ENCODE data around the gene ADAM12.

DNA sequence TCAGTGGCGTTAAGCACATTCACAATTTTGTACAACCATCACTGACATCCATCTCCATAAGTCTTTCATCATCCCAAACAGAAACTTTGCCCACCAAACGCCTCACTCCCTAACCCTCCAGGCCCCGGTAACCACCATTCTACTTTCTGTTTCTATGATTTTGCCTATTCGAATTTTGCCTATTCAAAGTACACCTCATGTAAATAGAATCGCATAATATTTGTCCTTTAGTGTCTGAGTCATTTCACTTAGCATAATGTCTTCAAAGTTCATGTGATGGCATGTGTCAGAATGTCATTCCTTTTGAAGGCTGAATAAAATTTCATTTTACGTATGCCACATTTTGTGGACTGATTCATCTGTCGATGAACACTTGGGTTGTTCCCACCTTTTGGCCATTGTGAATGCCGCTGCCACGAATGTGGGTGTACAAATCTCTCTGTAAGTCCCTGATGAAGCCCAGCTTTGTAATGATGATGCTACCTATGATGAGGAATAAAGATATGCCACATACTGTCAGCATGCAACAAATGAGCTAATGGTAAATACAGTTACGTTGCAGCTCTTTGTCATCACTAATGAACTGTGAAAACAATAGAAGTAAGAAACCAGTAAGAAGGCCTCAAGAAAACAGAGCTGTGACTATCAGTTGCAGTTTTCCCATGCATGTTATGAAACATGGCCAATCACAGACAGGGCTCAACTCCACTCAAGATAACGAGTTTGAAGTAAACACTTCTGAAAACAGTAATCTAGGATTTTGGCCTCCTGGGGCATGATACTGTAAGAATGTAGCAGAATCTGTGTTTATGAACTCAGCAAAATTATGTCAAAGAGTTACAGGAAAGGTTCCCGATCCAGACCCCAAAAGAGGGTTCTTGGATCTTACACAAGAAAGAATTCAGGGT, 120.0 kb downstream of the ADAM12 start:
- TF ChIP-seq PPARA (CRISPR knock-in tag; IDR thresholded peaks at IDR 0.05; ENCODE audit: borderline replicate concordance) (no peak), ZNF8 (CRISPR knock-in tag; IDR thresholded peaks at IDR 0.05) (no peak), ARNTL (CRISPR knock-in tag; IDR thresholded peaks at IDR 0.05; ENCODE audit: borderline replicate concordance, low read depth) (no peak), TSHZ2 (CRISPR knock-in tag; IDR thresholded peaks at IDR 0.05) (no peak), CREB5 (CRISPR knock-in tag; IDR thresholded peaks at IDR 0.05; ENCODE audit: low read depth) (no peak), ESRRG (CRISPR knock-in tag; IDR thresholded peaks at IDR 0.05) (no peak), GLIS3 (CRISPR knock-in tag; IDR thresholded peaks at IDR 0.05) (no peak), SNAI2 (CRISPR knock-in tag; IDR thresholded peaks at IDR 0.05) (no peak), OSR1 (CRISPR knock-in tag; IDR thresholded peaks at IDR 0.05) (no peak), ZC3H10 (CRISPR knock-in tag; IDR thresholded peaks at IDR 0.05) (no peak), POU6F1 (CRISPR knock-in tag; IDR thresholded peaks at IDR 0.05; ENCODE audit: borderline replicate concordance, low read depth) (no peak), RARB (CRISPR knock-in tag; IDR thresholded peaks at IDR 0.05) (no peak), ZNF70 (CRISPR knock-in tag; IDR thresholded peaks at IDR 0.05) (no peak)
- TF ChIP-seq, protein P1, sequence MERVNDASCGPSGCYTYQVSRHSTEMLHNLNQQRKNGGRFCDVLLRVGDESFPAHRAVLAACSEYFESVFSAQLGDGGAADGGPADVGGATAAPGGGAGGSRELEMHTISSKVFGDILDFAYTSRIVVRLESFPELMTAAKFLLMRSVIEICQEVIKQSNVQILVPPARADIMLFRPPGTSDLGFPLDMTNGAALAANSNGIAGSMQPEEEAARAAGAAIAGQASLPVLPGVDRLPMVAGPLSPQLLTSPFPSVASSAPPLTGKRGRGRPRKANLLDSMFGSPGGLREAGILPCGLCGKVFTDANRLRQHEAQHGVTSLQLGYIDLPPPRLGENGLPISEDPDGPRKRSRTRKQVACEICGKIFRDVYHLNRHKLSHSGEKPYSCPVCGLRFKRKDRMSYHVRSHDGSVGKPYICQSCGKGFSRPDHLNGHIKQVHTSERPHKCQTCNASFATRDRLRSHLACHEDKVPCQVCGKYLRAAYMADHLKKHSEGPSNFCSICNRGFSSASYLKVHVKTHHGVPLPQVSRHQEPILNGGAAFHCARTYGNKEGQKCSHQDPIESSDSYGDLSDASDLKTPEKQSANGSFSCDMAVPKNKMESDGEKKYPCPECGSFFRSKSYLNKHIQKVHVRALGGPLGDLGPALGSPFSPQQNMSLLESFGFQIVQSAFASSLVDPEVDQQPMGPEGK (CRISPR knock-in tag; IDR thresholded peaks at IDR 0.05; ENCODE audit: borderline replicate concordance), result no peak
